Measurements from ENCODE around the gene VWA8. TPM values are rescaled to one million over a fixed set of nuclear protein-coding genes. Genes with fewer than 3 reads are reported as not detected.

The VWA8 gene
- total RNA-seq, 4 donors from 2014 or later: 27.7 to 47.7 (median 39.5) TPM

- DNase-seq: no peak
- TF ChIP-seq, protein P1, sequence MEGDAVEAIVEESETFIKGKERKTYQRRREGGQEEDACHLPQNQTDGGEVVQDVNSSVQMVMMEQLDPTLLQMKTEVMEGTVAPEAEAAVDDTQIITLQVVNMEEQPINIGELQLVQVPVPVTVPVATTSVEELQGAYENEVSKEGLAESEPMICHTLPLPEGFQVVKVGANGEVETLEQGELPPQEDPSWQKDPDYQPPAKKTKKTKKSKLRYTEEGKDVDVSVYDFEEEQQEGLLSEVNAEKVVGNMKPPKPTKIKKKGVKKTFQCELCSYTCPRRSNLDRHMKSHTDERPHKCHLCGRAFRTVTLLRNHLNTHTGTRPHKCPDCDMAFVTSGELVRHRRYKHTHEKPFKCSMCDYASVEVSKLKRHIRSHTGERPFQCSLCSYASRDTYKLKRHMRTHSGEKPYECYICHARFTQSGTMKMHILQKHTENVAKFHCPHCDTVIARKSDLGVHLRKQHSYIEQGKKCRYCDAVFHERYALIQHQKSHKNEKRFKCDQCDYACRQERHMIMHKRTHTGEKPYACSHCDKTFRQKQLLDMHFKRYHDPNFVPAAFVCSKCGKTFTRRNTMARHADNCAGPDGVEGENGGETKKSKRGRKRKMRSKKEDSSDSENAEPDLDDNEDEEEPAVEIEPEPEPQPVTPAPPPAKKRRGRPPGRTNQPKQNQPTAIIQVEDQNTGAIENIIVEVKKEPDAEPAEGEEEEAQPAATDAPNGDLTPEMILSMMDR (IDR thresholded peaks at IDR 0.05): no peak
- TF ChIP-seq POLR2A (IDR thresholded peaks at IDR 0.05): no peak
- Histone ChIP-seq H3K4me3 (no peak overlapping the region), H3K9me3 (no peaks in the 10 kb centered on the region), H3K4me1 (no peaks in the 10 kb centered on the region), H3K27ac (no peak overlapping the region), H3K36me3 (no peaks in the 10 kb centered on the region), H3K27me3 (no peaks in the 10 kb centered on the region)
Measured at GRCh38 chr13:41634407-41634806, 326.5 kb downstream of the VWA8 start.

GRCh38 chr13:41633776-41634175 lies 327.1 kb downstream of the VWA8 start:
- Histone ChIP-seq H3K27ac (no peak overlapping the region), H3K4me3 (no peak overlapping the region), H3K36me3 (no peaks in the 10 kb centered on the region), H3K27me3 (no peaks in the 10 kb centered on the region), H3K4me1 (no peaks in the 10 kb centered on the region), H3K9me3 (no peaks in the 10 kb centered on the region)
- no peak for DNase-seq
- TF ChIP-seq POLR2A (IDR thresholded peaks at IDR 0.05): no peak
- TF ChIP-seq, protein P1 (IDR thresholded peaks at IDR 0.05): no peak

DNA sequence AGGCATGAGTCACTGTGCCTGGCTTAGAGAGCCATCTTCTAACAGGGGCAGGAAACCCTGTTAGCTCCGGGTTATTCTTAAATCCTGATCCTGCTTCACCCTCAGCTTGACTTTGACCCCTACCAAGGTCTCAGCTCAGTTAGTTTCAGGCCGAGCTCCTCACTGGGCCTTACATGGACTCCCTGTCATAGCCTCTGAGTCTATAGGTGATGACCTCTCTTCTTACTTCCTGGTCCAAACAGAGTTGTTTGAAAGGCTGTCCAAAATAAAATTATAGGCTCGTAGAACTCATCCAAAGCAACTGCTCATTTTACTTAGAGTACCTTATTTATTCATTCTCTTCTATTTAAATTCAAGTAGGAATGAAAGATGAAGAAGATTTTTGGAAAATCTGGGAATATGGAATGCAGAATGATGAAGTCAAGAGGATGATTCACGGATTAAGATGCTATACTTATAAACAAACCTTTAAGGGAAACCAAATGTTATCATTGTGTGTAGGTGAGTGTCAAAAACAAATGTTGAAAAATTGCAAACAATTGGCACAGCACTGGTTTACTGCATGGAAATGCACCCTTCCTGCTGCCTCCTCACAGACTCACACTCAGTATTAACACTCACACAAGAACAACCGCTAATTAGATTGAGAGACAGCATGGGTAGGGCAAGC lies 329.5 kb downstream of the VWA8 start:
- no peaks in the 10 kb centered on the region for H3K4me1 ChIP-seq
- DNase-seq: no peak
- no peaks in the 10 kb centered on the region for H3K27me3 ChIP-seq
- no peak overlapping the region for H3K27ac ChIP-seq
- TF ChIP-seq POLR2A (IDR thresholded peaks at IDR 0.05): no peak
- TF ChIP-seq, protein P1 (IDR thresholded peaks at IDR 0.05): no peak
- H3K4me3 ChIP-seq: no peak overlapping the region
- no peaks in the 10 kb centered on the region for H3K9me3 ChIP-seq
- H3K36me3 ChIP-seq: no peaks in the 10 kb centered on the region

- H3K9me3 ChIP-seq: no peaks in the 10 kb centered on the region
- no peak for DNase-seq
- TF ChIP-seq, protein P1 (IDR thresholded peaks at IDR 0.05): no peak
- TF ChIP-seq POLR2A (IDR thresholded peaks at IDR 0.05): no peak
- no peaks in the 10 kb centered on the region for H3K27me3 ChIP-seq
- H3K36me3 ChIP-seq: no peaks in the 10 kb centered on the region
- H3K27ac ChIP-seq: no peak overlapping the region
- no peaks in the 10 kb centered on the region for H3K4me1 ChIP-seq
- H3K4me3 ChIP-seq: no peak overlapping the region
Measured at GRCh38 chr13:41627425-41627824, 333.5 kb downstream of the VWA8 start.

DNA sequence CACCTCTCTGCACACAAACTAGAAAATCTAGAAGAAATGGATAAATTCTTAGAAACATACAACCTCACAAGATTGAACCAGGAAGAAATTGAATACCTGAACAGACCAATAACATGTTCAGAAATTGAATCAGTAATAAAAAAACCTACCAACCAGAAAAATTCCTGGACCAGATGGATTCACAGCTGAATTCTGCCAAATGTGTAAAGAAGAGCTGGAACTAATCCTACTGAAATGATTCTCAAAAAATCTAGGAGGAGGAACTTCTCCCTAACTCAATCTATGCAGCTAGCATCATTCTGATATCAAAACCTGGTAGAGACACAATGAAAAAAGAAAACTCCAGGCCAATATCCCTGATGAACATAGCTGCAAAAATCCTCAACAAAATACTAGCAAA lies 336.9 kb downstream of the VWA8 start:
- no peak overlapping the region for H3K4me3 ChIP-seq
- no peaks in the 10 kb centered on the region for H3K36me3 ChIP-seq
- no peaks in the 10 kb centered on the region for H3K4me1 ChIP-seq
- DNase-seq: no peak
- no peak overlapping the region for H3K27ac ChIP-seq
- no peaks in the 10 kb centered on the region for H3K9me3 ChIP-seq
- TF ChIP-seq POLR2A (IDR thresholded peaks at IDR 0.05): no peak
- TF ChIP-seq, protein P1 (IDR thresholded peaks at IDR 0.05): no peak
- H3K27me3 ChIP-seq: no peaks in the 10 kb centered on the region
